PC-3 (cell line): ENCODE measurements around the gene CFAP299. TPM values are rescaled to one million over a fixed set of nuclear protein-coding genes. Genes with fewer than 3 reads are reported as not detected.

ENCODE experiments used
- ATAC-seq: fragments of 200-7000 bp; cut with Tn5 transposase; 2 replicates; pipeline ENCODE4 v1.9.1; 2020; ENCODE audit warnings: mild to moderate bottlenecking, moderate library complexity
- BruUV-seq: library from RNA; stranded (reverse); fragments of 400-500 nt; replicated peaks from 2 replicates; lab custom pipeline; 2021; lab: Mats Ljungman, UMichigan
- CTCF ChIA-PET: fragments of 300-600 bp; sonication (Branson Sonifier 250); formaldehyde crosslinking; loops from one replicate; lab custom pipeline; 2022; ENCODE audit warnings: antibody characterized with exemption; lab: Charles Lee
- POLR2A ChIA-PET: fragments of 300-600 bp; sonication (Branson Sonifier 250); formaldehyde crosslinking; loops from one replicate; lab custom pipeline; 2022; ENCODE audit warnings: antibody characterized with exemption; ENCODE audit not compliant: unreplicated experiment; lab: Charles Lee
- DNase-seq: peaks from one replicate; pipeline ENCODE4 v3.0.0-alpha.2; 2015
- H2AFZ ChIP-seq: fragments of 300-600 bp; sonication (generic); 2 replicates; pipeline ENCODE4 v1.6.0; 2016; ENCODE audit warnings: antibody characterized with exemption, low read length
- H3F3A ChIP-seq: fragments of 300-600 bp; sonication (generic); one replicate; pipeline ENCODE4 v1.6.0; 2017; ENCODE audit warnings: antibody characterized with exemption, low read length, control low read depth, mild to moderate bottlenecking; ENCODE audit not compliant: unreplicated experiment
- H3K27ac ChIP-seq: fragments of 300-600 bp; sonication (generic); 2 replicates; pipeline ENCODE4 v1.5.1; 2016; ENCODE audit warnings: mild to moderate bottlenecking, low read length
- H3K27me3 ChIP-seq: fragments of 300-600 bp; sonication (generic); 2 replicates; pipeline ENCODE4 v1.6.1; 2016; ENCODE audit warnings: low read length, mixed read lengths
- H3K36me3 ChIP-seq: fragments of 300-600 bp; sonication (generic); 2 replicates; pipeline ENCODE4 v1.6.1; 2016; ENCODE audit warnings: low read depth, mixed run types, low read length, mixed read lengths
- H3K4me1 ChIP-seq: fragments of 300-600 bp; sonication (generic); 2 replicates; pipeline ENCODE4 v1.5.1; 2016; ENCODE audit warnings: low read length; ENCODE audit not compliant: insufficient read depth
- H3K4me2 ChIP-seq: fragments of 300-600 bp; sonication (generic); 2 replicates; pipeline ENCODE4 v1.6.0; 2016; ENCODE audit warnings: low read length
- H3K4me3 ChIP-seq: fragments of 300-600 bp; sonication (generic); 2 replicates; pipeline ENCODE4 v1.5.1; 2016; ENCODE audit warnings: mild to moderate bottlenecking, low read length, mixed read lengths
- H3K79me2 ChIP-seq: fragments of 300-600 bp; sonication (generic); 2 replicates; pipeline ENCODE4 v1.6.1; 2017; ENCODE audit warnings: low read length, mixed read lengths
- H3K9ac ChIP-seq: fragments of 300-600 bp; sonication (generic); 2 replicates; pipeline ENCODE4 v1.6.0; 2016; ENCODE audit warnings: mild to moderate bottlenecking, low read length
- H3K9me2 ChIP-seq: fragments of 300-600 bp; sonication (generic); replicated peaks from 2 replicates; pipeline ENCODE4 v1.6.1; 2016; ENCODE audit warnings: mixed run types, low read length, mixed read lengths
- H3K9me3 ChIP-seq: fragments of 300-600 bp; sonication (generic); 2 replicates; pipeline ENCODE4 v1.6.1; 2016; ENCODE audit warnings: low read length, mixed read lengths
- H4K20me1 ChIP-seq: fragments of 300-600 bp; sonication (generic); 2 replicates; pipeline ENCODE4 v1.6.1; 2016; ENCODE audit warnings: low read length, mixed read lengths
- CTCF ChIP-seq: fragments of 300-600 bp; sonication (generic); conservative IDR thresholded peaks from 2 replicates; pipeline ENCODE4 v1.5.1; 2017; ENCODE audit warnings: antibody characterized with exemption, low read depth, mild to moderate bottlenecking, low read length
- EZH2 ChIP-seq: fragments of 300-600 bp; sonication (generic); IDR thresholded peaks from one replicate; pipeline ENCODE4 v1.6.1; 2017; ENCODE audit warnings: antibody characterized with exemption, mild to moderate bottlenecking, low read length; ENCODE audit not compliant: unreplicated experiment
- EZH2phosphoT487 ChIP-seq: fragments of 300-600 bp; sonication (generic); IDR thresholded peaks from 2 replicates; pipeline ENCODE4 v1.6.1; 2018; ENCODE audit warnings: mild to moderate bottlenecking, antibody characterized with exemption, low read length, borderline replicate concordance
- intact Hi-C: fragments of 100-400 bp; cut with micrococcal nuclease; formaldehyde crosslinking; loops from 2 replicates; pipeline ENCODE4 v1.9.0; 2023
- total RNA-seq: library from RNA; depleted of rRNA; stranded (reverse); fragments of >200 nt; gene quantifications from 2 replicates; pipeline ENCODE4 v1.2.3, GENCODE V29; 2014

The CFAP299 gene
- total RNA-seq, 1 experiment from 2014 or later: not detected

- H4K20me1 ChIP-seq: no peaks in the 10 kb centered on the region
- no peak overlapping the region for H3K27ac ChIP-seq
- DNase-seq (peak; percentile 18), ATAC-seq (peak; percentile 67)
- ChIA-PET CTCF (no interaction called here), POLR2A (no interaction called here)
- H3K4me1 ChIP-seq: peaks cover 13% of the 10 kb centered on the region; the same call in 1 of the 2 replicates
- no peak overlapping the region for H2AFZ ChIP-seq
- H3F3A ChIP-seq: no peaks in the 10 kb centered on the region
- no peak overlapping the region for H3K4me3 ChIP-seq
- H3K9me3 ChIP-seq: no peaks in the 10 kb centered on the region
- H3K4me2 ChIP-seq: no peak overlapping the region
- H3K9ac ChIP-seq: no peak overlapping the region
- intact Hi-C loops: loop anchor here (1.0 to 5.0 kb wide), 2 partner anchors 163 to 249 kb away; no protein-coding TSS in a partner anchor
- no peaks in the 10 kb centered on the region for H3K27me3 ChIP-seq
- H3K36me3 ChIP-seq: no peaks in the 10 kb centered on the region
- no peaks in the 10 kb centered on the region for H3K9me2 ChIP-seq
- no peaks in the 10 kb centered on the region for H3K79me2 ChIP-seq
- BruUV-seq: no TSS peak
- TF ChIP-seq CTCF: no peak
- no peak for TF ChIP-seq EZH2
- TF ChIP-seq EZH2phosphoT487: no peak
Measured at GRCh38 chr4:80615099-80615498, 279.6 kb downstream of the CFAP299 start.

GRCh38 chr4:80619070-80619674 lies 283.6 kb downstream of the CFAP299 start:
- Histone ChIP-seq H3K9me3 (no peaks in the 10 kb centered on the region), H4K20me1 (no peaks in the 10 kb centered on the region), H3K36me3 (no peaks in the 10 kb centered on the region), H3K4me1 (peaks cover 2% of the 10 kb centered on the region; the same call in 1 of the 2 replicates), H3K9me2 (no peaks in the 10 kb centered on the region), H3K27me3 (no peaks in the 10 kb centered on the region), H3K4me3 (no peak overlapping the region), H3K4me2 (no peak overlapping the region), H3K9ac (no peak overlapping the region), H2AFZ (no peak overlapping the region), H3K27ac (no peak overlapping the region), H3K79me2 (no peaks in the 10 kb centered on the region), H3F3A (no peaks in the 10 kb centered on the region)
- ChIA-PET POLR2A (no interaction called here), CTCF (no interaction called here)
- DNase-seq (peak; percentile 49), ATAC-seq (0 out of 2 replicates have a peak, but pooled peaks have one; percentile 48)
- TF ChIP-seq CTCF (peak; percentile 67), EZH2phosphoT487 (no peak)
- intact Hi-C loops: loop anchor here (1.0 to 5.0 kb wide), 3 partner anchors 167 to 421 kb away; no protein-coding TSS in a partner anchor
- BruUV-seq: no TSS peak

- no peak overlapping the region for H3K27ac ChIP-seq
- no peaks in the 10 kb centered on the region for H3K9me3 ChIP-seq
- no peak for TF ChIP-seq CTCF
- TF ChIP-seq EZH2phosphoT487: no peak
- no peak for TF ChIP-seq EZH2
- no peaks in the 10 kb centered on the region for H3K36me3 ChIP-seq
- no peaks in the 10 kb centered on the region for H3K4me1 ChIP-seq
- intact Hi-C loops: no loop called here
- H3F3A ChIP-seq: no peaks in the 10 kb centered on the region
- BruUV-seq: no TSS peak
- H3K9ac ChIP-seq: no peak overlapping the region
- no peak overlapping the region for H2AFZ ChIP-seq
- H3K9me2 ChIP-seq: no peaks in the 10 kb centered on the region
- H3K4me2 ChIP-seq: no peak overlapping the region
- CTCF ChIA-PET: no interaction called here
- H3K4me3 ChIP-seq: no peak overlapping the region
- H4K20me1 ChIP-seq: no peaks in the 10 kb centered on the region
- DNase-seq: no peak
- H3K79me2 ChIP-seq: no peaks in the 10 kb centered on the region
- POLR2A ChIA-PET: no interaction called here
- no peak for ATAC-seq
- H3K27me3 ChIP-seq: no peaks in the 10 kb centered on the region
Measured at GRCh38 chr4:80631861-80632260, 296.3 kb downstream of the CFAP299 start.
